Measurements from ENCODE around the gene TNS1.

Gene TNS1

DNA sequence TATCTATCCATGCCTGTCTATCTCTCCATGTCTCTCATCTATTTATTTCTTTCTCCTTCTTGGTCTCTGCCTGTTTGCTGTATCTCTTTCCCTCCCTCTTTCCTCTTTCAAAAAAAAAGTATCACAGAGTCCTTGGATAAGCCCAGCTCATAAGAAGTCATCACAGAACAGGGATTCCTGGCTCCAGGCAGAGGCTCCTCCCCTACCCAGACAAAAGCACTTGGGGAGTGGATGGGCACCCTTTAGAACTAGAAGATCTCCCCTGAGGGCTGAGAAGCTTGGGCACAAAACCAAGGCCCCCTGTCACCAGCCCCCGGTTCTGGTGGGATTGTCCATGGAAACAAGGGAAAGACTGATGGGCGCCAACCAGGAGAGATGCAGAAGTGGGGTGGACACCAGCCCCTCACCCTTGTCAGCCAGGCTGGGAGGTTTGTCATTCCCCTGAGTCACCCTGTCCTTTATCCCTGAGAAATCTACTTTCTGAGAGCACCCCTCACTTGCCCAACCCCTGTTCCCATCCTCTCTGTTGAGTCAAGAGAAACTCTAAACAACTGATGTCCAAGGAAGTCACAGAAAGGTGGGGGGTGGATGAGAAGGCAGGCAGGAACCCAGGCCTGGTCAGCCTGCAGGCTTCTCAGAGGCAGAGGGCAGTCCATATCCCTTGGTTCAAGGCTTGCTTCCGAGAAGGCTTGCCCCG lies 127.1 kb downstream of the TNS1 start:
- peaks cover 3% of the 10 kb centered on the region for H3K79me2 ChIP-seq

DNA sequence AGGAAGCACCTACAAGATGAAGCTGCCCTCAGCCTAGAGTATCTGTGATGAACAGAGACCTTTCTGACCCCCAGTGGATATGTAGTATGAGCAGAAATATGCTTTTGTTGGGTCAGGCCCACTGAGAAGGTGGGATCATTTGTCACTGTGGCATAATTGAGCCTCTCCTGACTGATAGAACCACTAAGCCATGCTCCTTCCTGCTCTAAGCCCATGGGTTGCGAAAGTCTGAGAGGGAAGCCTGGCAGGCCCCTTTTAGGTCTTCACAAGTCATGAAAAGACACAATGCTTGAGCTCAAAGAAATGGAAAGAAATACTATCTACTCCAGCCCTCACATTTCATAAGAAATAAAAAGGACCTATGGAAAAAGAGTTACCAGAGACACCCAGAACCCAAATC lies 127.7 kb downstream of the TNS1 start:
- no peak overlapping the region for H2AFZ ChIP-seq
- H3K4me2 ChIP-seq (ENCODE audit: low read length), result no peak overlapping the region
- H3K4me1 ChIP-seq, result no peaks in the 10 kb centered on the region
- TF ChIP-seq, protein P1, sequence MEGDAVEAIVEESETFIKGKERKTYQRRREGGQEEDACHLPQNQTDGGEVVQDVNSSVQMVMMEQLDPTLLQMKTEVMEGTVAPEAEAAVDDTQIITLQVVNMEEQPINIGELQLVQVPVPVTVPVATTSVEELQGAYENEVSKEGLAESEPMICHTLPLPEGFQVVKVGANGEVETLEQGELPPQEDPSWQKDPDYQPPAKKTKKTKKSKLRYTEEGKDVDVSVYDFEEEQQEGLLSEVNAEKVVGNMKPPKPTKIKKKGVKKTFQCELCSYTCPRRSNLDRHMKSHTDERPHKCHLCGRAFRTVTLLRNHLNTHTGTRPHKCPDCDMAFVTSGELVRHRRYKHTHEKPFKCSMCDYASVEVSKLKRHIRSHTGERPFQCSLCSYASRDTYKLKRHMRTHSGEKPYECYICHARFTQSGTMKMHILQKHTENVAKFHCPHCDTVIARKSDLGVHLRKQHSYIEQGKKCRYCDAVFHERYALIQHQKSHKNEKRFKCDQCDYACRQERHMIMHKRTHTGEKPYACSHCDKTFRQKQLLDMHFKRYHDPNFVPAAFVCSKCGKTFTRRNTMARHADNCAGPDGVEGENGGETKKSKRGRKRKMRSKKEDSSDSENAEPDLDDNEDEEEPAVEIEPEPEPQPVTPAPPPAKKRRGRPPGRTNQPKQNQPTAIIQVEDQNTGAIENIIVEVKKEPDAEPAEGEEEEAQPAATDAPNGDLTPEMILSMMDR (IDR thresholded peaks at IDR 0.05), result no peak
- H3K27ac ChIP-seq, result no peak overlapping the region
- no peaks in the 10 kb centered on the region for H3K27me3 ChIP-seq (ENCODE audit: control insufficient read depth, insufficient read depth, low read length)
- H3K36me3 ChIP-seq (ENCODE audit: control insufficient read depth, insufficient read depth, low read length), result no peaks in the 10 kb centered on the region
- no peaks in the 10 kb centered on the region for H3K79me2 ChIP-seq
- H3K9ac ChIP-seq, result no peak overlapping the region
- no peaks in the 10 kb centered on the region for H3K9me3 ChIP-seq (ENCODE audit: control insufficient read depth, low read length)
- no peak overlapping the region for H3K4me3 ChIP-seq (ENCODE audit: low read depth, low read length)

More for the DNA sequence above, 127.1 kb downstream of the TNS1 start:
- Histone ChIP-seq H3K9me3 (ENCODE audit: control insufficient read depth, low read length) (no peaks in the 10 kb centered on the region), H3K27ac (no peak overlapping the region), H3K4me3 (ENCODE audit: low read depth, low read length) (no peak overlapping the region), H3K9ac (no peak overlapping the region), H2AFZ (no peak overlapping the region), H3K4me2 (ENCODE audit: low read length) (no peak overlapping the region), H3K36me3 (ENCODE audit: control insufficient read depth, insufficient read depth, low read length) (no peaks in the 10 kb centered on the region), H3K27me3 (ENCODE audit: control insufficient read depth, insufficient read depth, low read length) (no peaks in the 10 kb centered on the region), H3K4me1 (no peaks in the 10 kb centered on the region)
- TF ChIP-seq, protein P1 (IDR thresholded peaks at IDR 0.05), result no peak

DNA sequence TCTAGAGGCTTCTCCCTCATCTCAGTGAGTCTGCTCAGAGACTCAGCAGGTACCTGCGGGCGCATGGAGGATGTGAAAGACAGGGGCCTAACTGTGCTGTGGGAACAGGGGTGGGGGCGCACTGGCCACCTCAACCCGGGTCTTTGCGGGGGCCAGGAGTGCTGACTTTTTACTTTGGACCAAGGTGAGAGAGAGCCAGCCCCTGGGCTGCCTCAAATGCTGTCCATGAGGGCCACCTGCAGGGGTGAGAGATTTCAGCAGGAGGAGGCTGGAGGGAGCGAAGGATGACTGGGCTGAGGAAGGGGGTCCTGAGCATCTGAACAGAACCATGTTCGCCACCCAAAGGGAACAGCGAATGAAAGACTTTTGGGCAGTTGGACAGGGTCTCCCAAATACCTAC lies 129.4 kb downstream of the TNS1 start:
- H2AFZ ChIP-seq, result no peak overlapping the region
- TF ChIP-seq, protein P1 (IDR thresholded peaks at IDR 0.05), result no peak
- H3K4me3 ChIP-seq (ENCODE audit: low read depth, low read length), result no peak overlapping the region
- H3K27me3 ChIP-seq (ENCODE audit: control insufficient read depth, insufficient read depth, low read length), result no peaks in the 10 kb centered on the region
- H3K27ac ChIP-seq, result no peak overlapping the region
- no peaks in the 10 kb centered on the region for H3K36me3 ChIP-seq (ENCODE audit: control insufficient read depth, insufficient read depth, low read length)
- no peak overlapping the region for H3K9ac ChIP-seq
- no peaks in the 10 kb centered on the region for H3K4me1 ChIP-seq
- H3K79me2 ChIP-seq, result no peaks in the 10 kb centered on the region
- no peak overlapping the region for H3K4me2 ChIP-seq (ENCODE audit: low read length)
- H3K9me3 ChIP-seq (ENCODE audit: control insufficient read depth, low read length), result no peaks in the 10 kb centered on the region

DNA sequence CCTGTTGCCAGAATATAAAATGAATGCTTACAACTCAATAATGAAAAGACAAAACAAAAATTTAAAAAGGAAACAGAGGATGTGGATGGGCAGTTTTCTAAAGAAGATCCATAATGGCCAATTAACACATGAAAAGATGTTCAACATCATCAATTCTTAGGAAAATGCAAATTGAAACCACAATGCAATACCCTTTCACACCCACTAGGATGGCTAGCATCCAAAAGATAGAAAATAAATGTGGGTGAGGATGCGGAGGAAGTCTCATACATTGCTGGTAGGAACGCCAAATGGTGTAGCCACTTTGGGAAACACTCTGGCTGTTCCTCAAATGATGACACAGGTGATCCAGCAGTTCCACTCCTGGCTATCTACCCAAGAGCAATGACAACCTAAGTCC lies 130.5 kb downstream of the TNS1 start:
- Histone ChIP-seq H3K79me2 (peaks cover 3% of the 10 kb centered on the region), H3K9me3 (ENCODE audit: control insufficient read depth, low read length) (no peaks in the 10 kb centered on the region), H3K4me1 (no peaks in the 10 kb centered on the region), H3K4me3 (ENCODE audit: low read depth, low read length) (no peak overlapping the region), H2AFZ (no peak overlapping the region), H3K27me3 (ENCODE audit: control insufficient read depth, insufficient read depth, low read length) (no peaks in the 10 kb centered on the region), H3K4me2 (ENCODE audit: low read length) (no peak overlapping the region), H3K27ac (no peak overlapping the region), H3K9ac (no peak overlapping the region), H3K36me3 (ENCODE audit: control insufficient read depth, insufficient read depth, low read length) (no peaks in the 10 kb centered on the region)
- TF ChIP-seq, protein P1 (IDR thresholded peaks at IDR 0.05), result no peak

DNA sequence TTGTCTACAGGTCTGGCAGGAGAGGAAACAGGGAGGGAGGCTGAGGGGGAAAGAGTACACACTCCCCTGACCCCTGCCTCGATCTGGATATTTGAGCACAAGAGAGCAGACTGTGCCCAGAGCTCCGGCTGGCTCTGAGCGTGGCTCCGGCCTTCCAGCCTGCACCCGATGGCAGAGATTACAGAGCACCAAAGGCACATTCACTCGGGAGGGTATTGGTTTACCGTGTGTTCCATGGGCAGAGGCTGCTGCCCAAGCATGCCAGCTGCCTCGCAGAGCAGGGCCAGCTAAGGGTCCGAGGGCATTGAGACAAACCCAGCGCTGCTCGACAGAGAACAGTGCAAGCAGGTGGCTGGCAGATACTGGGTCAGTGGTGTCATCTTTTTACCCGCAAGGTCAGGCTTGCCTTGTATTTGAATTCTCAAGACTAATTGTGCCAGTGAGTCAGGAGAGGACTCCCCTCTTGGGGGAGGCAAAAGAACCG lies 132.2 kb downstream of the TNS1 start:
- Histone ChIP-seq H3K4me2 (ENCODE audit: low read length) (no peak overlapping the region), H3K4me3 (ENCODE audit: low read depth, low read length) (no peak overlapping the region), H3K36me3 (ENCODE audit: control insufficient read depth, insufficient read depth, low read length) (no peaks in the 10 kb centered on the region), H2AFZ (no peak overlapping the region), H3K9me3 (ENCODE audit: control insufficient read depth, low read length) (no peaks in the 10 kb centered on the region), H3K4me1 (no peaks in the 10 kb centered on the region), H3K27ac (no peak overlapping the region), H3K9ac (no peak overlapping the region), H3K79me2 (peaks cover 3% of the 10 kb centered on the region), H3K27me3 (ENCODE audit: control insufficient read depth, insufficient read depth, low read length) (no peaks in the 10 kb centered on the region)
- TF ChIP-seq, protein P1 (IDR thresholded peaks at IDR 0.05), result no peak
